HG03439 (cell line): ENCODE measurements around the gene ZSWIM8.

ENCODE experiments used
- ATAC-seq: cut with Tn5 transposase; IDR thresholded peaks from one replicate; pipeline ENCODE4 v1.9.1; 2021; ENCODE audit warnings: mild to moderate bottlenecking, moderate library complexity; ENCODE audit not compliant: unreplicated experiment

The ZSWIM8 gene

DNA sequence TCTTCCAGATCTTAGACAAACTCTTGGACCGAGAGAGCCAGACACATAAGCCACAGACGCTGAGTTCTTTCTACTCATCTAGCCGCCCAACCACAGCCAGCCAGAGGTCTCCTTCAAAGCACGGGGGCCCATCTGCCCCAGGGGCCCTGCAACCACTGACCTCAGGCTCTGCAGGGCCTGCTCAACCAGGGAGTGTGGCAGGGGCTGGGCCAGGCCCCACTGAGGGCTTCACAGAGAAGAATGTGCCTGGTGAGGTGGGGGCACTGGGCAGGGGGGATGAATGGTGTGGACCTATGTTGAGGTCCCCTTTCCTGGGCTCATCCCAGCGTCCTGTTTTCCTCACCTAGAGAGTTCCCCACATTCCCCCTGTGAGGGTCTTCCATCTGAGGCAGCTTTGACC lies 11.4 kb downstream of the ZSWIM8 start:
- ATAC-seq = no peak

DNA sequence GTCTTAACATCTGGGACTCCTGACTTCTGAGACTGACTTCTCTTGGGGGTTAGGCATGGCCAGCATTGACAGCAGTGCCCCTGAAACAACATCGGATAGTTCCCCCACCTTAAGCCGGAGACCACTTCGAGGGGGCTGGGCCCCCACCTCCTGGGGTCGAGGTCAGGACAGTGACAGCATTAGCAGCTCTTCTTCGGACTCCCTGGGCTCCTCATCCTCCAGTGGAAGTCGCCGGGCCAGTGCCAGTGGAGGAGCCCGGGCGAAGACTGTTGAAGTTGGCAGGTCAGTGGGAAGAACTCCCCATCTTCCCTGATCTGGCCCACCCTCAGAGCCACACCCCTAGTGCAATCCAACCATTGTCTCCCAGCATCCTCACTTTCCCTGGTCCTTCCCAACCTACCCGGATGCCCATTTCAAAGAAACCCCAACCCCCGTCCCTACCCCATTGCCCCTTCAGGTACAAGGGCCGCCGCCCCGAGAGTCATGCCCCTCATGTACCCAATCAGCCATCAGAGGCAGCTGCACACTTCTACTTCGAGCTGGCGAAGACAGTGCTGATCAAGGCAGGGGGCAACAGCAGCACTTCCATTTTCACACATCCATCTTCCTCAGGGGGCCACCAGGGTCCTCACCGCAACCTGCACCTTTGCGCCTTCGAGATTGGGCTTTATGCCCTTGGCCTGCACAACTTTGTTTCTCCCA lies 12.1 kb downstream of the ZSWIM8 start:
- no peak for ATAC-seq

DNA sequence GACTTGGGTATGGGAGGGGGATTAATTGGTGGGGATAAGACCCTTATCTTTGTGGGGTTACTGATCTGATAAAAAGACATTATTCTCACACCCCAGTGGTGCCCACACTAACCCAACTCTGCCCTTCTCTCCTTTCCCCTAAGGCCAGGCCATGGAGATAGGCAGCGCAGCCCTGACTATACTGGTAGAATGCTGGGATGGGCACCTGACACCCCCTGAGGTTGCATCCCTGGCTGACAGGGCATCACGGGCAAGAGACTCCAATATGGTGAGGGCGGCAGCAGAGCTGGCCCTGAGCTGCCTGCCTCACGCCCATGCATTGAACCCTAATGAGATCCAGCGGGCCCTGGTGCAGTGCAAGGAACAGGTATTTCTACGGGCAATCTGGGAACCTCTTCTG lies 12.7 kb downstream of the ZSWIM8 start:
- no peak for ATAC-seq

DNA sequence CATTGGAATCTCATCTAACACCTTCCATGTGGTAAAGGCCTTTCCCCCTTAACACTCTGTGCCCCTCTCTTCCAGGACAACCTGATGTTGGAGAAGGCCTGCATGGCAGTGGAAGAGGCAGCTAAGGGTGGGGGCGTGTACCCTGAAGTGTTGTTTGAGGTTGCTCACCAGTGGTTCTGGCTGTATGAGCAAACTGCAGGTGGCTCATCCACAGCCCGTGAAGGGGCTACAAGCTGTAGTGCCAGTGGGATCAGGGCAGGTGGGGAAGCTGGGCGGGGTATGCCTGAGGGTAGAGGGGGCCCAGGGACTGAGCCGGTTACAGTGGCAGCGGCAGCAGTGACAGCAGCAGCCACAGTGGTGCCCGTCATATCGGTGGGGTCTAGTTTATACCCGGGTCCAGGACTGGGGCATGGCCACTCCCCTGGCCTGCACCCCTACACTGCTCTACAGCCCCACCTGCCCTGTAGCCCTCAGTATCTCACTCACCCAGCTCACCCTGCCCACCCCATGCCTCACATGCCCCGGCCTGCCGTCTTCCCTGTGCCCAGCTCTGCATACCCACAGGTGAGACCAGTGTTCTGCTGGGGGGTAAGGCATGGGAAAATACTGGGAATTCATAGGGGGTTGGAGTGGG lies 13.6 kb downstream of the ZSWIM8 start:
- no peak for ATAC-seq

DNA sequence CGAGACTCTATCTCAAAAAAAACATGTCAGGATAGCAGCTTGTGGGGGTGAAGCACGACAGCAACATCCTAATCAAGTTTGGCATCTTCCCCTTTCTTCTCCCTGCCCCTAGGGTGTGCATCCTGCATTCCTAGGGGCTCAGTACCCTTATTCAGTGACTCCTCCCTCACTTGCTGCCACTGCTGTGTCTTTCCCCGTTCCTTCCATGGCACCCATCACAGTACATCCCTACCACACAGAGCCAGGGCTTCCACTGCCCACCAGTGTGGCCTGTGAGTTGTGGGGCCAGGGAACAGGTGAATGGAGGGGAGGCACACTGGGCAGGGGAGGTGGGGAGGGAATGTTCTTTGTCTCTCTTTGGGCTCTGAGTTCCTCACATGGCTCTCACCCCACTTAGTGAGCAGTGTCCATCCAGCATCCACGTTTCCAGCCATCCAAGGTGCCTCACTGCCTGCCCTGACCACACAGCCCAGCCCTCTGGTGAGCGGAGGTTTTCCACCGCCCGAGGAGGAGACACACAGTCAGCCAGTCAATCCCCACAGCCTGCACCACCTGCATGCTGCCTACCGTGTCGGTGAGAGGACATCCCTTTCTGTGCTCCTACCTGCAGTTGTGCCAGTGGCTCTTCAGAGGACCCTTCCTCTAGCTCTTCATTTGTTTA lies 14.6 kb downstream of the ZSWIM8 start:
- no peak for ATAC-seq

DNA sequence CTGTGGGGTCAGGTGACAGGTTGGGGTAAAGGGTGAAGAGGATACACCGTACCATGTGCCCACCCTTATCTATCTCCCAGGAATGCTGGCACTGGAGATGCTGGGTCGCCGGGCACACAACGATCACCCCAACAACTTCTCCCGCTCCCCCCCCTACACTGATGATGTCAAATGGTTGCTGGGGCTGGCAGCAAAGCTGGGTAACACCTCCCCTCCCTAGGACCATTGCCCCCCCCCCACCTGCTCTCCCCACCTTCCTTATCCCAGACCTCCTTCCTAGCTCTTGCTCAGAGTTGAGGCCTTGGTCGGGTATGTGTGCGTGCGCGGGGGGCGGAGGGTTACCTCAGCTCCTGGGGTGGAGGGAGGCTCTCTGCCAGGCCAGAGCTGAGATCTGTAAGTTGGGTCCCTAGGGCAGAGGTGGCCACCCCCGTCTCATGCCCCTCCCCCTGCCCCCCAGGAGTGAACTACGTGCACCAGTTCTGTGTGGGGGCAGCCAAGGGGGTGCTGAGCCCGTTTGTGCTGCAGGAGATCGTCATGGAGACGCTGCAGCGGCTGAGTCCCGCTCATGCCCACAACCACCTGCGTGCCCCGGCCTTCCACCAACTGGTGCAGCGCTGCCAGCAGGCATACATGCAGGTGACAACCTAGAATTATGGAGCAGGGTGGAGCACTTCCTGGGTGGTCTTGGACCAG lies 15.3 kb downstream of the ZSWIM8 start:
- ATAC-seq = no peak

DNA sequence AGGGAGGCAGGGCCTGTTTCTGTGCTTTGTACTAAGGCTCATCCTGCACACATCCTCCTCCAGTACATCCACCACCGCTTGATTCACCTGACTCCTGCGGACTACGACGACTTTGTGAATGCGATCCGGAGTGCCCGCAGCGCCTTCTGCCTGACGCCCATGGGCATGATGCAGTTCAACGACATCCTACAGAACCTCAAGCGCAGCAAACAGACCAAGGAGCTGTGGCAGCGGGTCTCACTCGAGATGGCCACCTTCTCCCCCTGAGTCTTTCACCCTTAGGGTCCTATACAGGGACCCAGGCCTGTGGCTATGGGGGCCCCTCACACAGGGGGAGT lies 15.8 kb downstream of the ZSWIM8 start:
- ATAC-seq = no peak

DNA sequence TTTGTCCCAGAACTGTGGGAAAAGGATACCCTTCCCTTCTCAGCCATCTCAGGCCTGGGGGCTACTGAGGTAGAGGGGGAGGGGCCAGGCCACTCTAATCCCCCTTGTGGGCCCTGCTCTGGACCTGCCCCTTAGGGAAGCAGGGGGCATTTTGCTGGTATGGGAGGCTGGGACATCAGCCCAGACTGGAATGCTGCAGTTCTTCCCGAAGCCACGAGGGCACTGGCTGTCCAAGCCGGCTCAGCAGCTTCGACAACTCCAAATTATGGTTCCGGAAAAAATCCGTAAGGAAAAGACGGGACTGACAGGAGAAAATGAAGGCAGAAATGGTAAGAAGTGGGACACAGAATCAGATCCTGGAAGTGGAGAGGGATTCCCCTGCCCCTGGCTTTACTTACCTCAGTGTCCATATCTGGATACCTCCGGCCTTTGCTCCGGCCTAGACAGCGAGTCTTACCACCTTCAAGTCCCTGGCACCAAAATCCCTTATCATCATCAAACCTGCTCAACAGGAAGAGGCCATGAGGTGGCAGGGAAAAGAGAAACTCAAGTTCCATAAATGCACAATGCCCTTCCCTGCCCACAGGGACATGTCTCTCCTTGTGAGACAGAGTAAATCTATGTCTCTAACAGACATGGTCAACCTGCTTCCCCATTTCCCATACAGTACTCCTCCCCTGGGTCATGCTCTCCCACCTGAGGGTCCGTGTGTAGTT lies 17.0 kb downstream of the ZSWIM8 start:
- ATAC-seq = no peak

DNA sequence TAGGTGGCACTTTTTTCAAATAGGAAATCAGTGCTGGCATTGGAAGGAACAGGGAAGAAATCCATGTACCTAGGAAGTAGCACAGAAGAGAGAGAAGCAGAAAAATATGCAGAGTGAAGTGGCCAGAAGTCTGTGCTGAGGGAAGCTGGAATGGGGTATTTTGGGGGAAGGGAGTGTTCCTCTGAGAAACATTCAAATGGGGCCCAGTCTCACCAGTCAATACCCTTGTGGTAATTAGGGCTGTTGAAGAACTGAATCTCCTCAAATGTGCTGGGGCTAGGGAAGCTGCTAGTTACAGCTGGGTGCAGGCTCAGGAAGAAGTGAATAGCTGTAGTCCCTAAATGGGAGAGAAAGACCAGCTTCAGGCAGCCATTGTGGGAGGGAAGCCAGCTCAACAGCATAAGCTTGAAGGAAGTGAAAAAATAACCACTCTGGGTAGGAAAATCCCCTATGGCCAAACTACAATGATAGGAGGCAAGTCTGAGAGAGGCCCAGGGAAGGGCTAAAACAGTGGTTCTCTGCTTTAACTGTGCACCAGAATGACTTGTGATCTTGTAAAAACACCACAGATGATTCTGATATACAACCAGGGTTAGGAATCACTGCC lies 18.4 kb downstream of the ZSWIM8 start:
- no peak for ATAC-seq

DNA sequence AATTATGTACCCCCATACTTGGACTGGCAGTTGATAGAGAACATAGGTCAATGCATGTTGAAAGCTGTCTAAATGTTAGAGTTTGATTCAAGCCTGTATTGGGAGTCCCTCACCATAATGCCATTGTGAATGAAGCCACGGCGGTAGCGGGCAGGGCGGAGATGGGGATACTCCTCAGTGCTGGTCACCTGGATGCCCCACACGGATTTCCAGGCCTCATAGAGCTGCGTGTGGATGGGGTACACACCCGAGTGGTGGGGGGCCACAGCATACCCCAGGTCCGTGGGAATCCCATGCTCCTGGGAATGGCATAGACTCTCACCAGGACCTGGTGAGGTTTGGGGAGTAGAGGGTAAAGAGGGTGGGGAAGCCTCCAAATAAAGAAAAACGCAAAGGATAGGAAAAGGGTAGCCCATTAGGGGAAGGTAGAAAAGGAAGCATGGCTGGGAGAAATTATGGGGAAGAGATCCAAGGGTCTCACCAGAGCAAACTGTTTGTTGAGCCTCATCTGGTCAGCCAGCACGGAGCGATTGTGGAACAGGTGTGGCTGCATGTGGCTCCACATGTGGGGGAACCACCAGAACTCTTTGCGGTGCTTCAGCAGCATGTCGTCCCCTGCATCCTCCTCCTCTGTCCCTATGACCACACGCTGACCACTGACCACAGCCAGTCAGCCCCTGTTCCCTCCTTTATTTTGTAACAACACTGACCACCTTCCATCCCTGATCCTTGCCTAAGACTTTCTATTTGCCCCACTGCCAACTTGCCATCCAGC lies 21.0 kb downstream of the ZSWIM8 start:
- ATAC-seq = no peak

DNA sequence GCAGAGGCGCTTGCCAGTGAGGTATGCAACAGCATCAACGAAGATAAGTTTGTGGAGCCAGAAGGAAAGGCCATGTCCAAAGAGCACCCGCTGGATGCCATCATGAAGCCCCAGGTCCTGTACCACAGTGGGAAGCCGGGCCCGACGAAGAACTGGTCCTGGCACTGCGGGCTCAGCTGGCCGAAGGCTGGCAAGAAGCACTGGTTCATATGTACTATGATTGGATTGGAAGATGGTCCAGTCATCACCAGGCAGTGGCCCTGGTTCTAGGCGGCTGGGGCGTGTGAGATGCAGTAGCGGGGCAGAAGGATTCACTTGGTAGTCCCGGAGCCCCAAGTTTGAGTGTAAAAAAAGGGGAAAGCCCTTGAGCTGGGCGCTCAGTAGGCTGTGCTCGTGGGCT lies 22.1 kb downstream of the ZSWIM8 start:
- no peak for ATAC-seq

DNA sequence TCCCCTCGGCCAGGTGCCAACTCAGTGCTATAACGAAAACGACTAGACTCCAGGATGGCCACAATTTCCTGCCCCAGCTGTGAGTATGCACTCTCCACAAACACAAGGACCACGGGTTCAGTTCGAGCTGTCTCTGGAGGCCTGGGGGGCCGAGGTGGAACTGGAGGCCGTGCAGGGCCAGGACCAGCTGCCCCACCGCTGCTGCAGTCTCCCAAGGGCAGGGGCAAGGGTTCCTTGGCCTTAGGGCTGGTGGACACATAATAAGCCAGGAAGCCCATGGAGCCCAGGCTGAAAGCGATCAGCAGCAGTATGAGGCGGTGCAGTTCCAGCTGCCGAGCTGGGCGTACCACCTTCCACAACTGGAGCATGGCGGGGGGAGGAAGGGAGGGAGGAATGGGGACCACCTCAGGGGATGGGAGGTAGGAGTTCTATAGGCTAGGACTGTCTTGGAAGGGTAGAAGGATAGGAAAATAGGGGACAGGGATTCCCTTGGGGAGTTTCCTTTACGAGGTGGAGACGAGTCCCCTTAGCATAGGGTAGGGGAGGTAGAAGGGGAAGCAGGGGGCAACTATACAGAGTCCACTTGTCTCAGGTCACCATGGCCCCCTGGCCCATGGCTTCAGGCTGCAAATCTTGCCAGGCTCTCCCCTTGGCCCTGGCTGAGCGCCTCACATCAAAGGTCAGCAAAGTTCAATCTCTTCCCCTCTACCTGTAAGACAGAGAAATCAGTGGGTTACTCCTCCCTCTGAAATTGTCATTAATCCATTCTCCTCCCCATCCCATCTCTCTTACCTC lies 22.8 kb downstream of the ZSWIM8 start:
- ATAC-seq = no peak

DNA sequence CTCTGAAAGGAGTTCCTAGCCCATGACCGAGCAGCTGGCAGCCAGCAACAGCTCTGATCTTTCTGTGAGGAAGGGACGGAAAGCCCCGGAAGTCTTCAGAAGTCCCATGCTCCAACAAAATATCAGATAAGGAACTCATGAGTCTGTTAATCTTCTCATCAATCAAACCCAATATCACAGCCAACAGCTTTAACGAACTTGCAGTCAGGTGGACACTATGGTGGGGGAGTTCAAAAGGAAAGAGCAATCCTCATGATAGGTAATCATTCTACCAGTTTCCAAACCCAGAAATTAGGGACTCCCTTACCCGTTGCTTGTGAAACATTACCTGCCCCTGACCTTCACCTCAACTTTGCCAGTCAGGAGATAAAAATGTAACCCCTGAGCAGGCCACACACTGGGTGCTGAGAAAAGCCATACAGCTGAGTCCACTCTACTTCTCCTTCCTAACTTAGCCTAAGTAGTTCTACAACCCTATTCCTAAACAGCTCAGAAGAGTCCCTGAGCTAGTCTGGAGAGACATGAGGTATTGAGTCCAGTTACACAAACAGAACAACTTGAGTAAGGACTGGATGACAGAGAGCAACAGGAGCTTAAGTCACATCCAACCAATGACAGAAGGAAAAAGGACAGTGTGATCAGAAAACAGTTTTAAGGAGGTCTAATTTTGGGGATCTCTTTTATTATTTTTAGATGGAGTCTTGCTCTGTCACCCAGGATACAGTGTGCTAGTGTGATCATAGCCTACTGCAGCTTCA lies 23.8 kb downstream of the ZSWIM8 start:
- ATAC-seq = no peak

DNA sequence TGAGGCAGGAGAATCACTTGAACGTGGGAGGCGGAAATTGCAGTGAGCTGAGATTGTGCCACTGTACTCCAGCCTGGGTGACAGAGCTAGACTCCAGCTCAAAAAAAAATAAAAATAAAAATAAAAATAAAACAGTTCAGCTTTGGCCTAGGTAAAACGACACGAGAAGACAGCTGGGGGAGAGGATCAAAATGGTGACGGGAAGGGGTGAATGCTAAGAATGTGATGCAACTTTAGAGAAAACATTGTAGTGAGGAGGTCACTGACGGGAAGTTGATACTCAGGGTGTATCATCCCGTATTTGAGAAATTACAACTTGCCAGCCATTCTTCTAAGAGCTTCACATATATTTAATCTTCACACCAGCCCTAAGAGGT lies 24.9 kb downstream of the ZSWIM8 start:
- ATAC-seq = no peak

DNA sequence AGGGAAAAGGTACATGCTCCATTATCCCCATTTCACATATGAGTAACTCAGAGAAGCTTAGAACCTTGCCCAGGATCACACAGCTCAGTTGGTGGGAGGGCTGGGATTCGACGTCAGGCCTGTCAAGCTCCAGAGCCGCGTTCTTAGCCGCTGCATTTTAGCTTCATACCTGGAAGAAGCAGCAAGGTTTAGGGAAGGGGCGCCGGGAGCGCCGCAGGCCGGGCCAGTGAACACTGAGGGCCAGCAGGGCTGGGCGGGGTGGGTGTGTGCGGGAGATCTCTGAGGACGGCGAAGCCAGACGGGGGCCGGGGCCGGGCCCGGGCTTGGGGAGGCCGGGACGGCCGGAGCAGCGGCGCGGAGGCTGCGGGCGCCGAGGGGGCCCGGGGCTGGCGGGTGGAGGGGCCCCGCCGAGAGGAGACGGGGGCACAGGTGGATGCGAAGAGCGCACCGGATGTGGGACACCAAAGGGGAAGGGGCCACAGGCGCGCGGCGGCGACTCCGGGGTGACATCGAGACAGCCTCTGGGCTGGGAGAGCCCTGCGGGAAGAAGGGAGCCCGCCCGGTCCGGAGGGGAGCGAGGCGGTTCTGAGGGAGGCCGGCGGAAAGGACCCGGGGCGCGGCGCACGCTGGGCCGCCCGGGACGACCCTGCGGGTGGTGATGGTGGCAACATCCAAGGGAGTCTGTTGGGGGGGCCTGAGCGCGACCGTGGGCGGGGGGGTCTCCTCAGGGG lies 25.5 kb downstream of the ZSWIM8 start:
- peak; percentile 29 for ATAC-seq

DNA sequence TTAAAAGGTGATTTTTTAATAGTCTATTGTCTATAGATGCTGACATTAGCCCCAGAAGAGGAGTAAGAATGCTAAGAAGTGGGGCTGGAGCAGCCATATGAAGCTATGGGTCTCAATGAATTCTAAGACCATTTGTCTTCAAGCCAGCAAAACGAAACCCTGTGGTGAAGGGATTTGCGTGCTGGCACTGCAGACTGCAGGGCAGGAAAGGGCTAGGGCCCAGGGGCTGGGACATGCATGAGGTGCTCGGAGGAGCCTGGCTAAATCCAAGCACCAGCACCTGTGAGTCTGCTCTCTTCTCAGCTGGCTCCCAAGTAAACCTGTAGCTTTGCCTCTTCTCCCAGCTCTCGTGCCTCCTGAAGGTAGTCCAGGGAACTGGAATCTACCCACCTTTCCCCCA lies 27.3 kb downstream of the ZSWIM8 start:
- ATAC-seq = no peak

DNA sequence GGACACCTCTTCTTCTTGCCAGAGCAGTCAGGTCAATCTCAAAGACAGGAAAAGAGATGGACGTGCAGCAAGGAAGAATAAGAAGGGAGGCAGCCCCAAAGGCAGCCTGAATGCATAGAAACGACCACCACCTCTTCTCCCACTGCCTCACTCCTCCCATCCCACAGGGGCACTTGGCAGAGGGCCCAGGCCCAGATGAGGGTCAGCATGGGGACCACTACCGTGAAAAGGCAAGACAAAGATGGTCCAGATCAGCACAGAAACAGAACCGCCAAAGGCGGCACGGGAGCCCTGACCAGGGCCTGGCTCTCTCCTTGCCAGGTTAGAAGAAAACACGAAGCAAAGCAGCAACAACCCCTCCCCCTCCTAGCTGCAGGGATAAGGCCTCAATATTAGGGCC lies 27.9 kb downstream of the ZSWIM8 start:
- no peak for ATAC-seq
